GM12878 (cell line): ENCODE results near the gene OPCML. TPM values are rescaled to one million over a fixed set of nuclear protein-coding genes. Genes with fewer than 3 reads are reported as not detected.

Source experiments
- ATAC-seq: fragments of 200-7000 bp; cut with Tn5 transposase; 3 replicates; pipeline ENCODE4 v1.9.1; 2020; ENCODE audit warnings: mild to moderate bottlenecking, moderate library complexity
- BruUV-seq: library from RNA; stranded (reverse); fragments of 400-500 nt; replicated peaks from 2 replicates; lab custom pipeline; 2021; lab: Mats Ljungman, UMichigan
- CTCF ChIA-PET: fragments of 300-600 bp; sonication (Branson Sonifier 250); formaldehyde crosslinking; extraction: SDS; loops from one replicate; lab custom pipeline; 2021; ENCODE audit warnings: inconsistent platforms; lab: Yijun Ruan, JAX
- POLR2A ChIA-PET: fragments of 350-600 bp; formaldehyde crosslinking; extraction: SDS; loops from one replicate; lab custom pipeline; 2021; ENCODE audit warnings: inconsistent platforms; lab: Charles Lee
- RAD21 ChIA-PET: fragments of 300-600 bp; sonication (Branson Sonifier 250); formaldehyde crosslinking; loops from one replicate; lab custom pipeline; 2023; ENCODE audit warnings: antibody characterized with exemption; ENCODE audit not compliant: unreplicated experiment; lab: Charles Lee
- SMC1A ChIA-PET: fragments of 300-600 bp; sonication (Branson Sonifier 250); formaldehyde crosslinking; loops from one replicate; lab custom pipeline; 2023; ENCODE audit not compliant: unreplicated experiment, uncharacterized antibody; lab: Charles Lee
- DNase-seq: peaks from one replicate; pipeline ENCODE4 v3.0.0-alpha.2; 2011; ENCODE audit warnings: low read depth, low spot score
- FAIRE-seq: peaks from 3 replicates; lab custom pipeline; 2011; peaks lifted over from hg19 to GRCh38; lab: Jason Lieb, UNC
- H2AFZ ChIP-seq: 2 replicates; pipeline ENCODE4 v1.6.0; 2011; ENCODE audit warnings: low read depth, low read length, control low read depth; ENCODE audit not compliant: control insufficient read depth
- H3K27ac ChIP-seq: 2 replicates; pipeline ENCODE4 v1.5.1; 2011; ENCODE audit warnings: control low read depth; ENCODE audit not compliant: control insufficient read depth, insufficient read depth
- H3K27me3 ChIP-seq, 2 experiments: replicated peaks in 1 of 2; 2 replicates each; pipeline versions ENCODE4 v1.6.0 to v1.6.1; 2011; ENCODE audit warnings: low read length in 1 of 2; ENCODE audit not compliant: control insufficient read depth in 2 of 2, insufficient read depth in 2 of 2
- H3K36me3 ChIP-seq, 2 experiments: 2 replicates each; pipeline ENCODE4 v1.5.1; 2011; ENCODE audit warnings: low read length in 1 of 2; ENCODE audit not compliant: control insufficient read depth in 2 of 2, insufficient read depth in 2 of 2
- H3K4me1 ChIP-seq: 2 replicates; pipeline ENCODE4 v1.6.1; 2011; ENCODE audit warnings: mild to moderate bottlenecking, low read length, moderate library complexity, mixed read lengths; ENCODE audit not compliant: control insufficient read depth, insufficient read depth
- H3K4me2 ChIP-seq: 2 replicates; pipeline ENCODE4 v1.6.0; 2011; ENCODE audit warnings: control low read depth; ENCODE audit not compliant: control insufficient read depth, insufficient read depth
- H3K4me3 ChIP-seq: fragments of 200-600 bp; sonication (generic); 2 replicates; pipeline ENCODE4 v1.5.1; 2016
- H3K79me2 ChIP-seq: 2 replicates; pipeline ENCODE4 v1.6.0; 2011; ENCODE audit warnings: low read length; ENCODE audit not compliant: control insufficient read depth, insufficient read depth
- H3K9ac ChIP-seq: 2 replicates; pipeline ENCODE4 v1.8.0; 2011; ENCODE audit warnings: low read length, control low read depth, mixed read lengths; ENCODE audit not compliant: control insufficient read depth, insufficient read depth
- H3K9me3 ChIP-seq: replicated peaks from 3 replicates; pipeline ENCODE4 v1.5.1; 2011; ENCODE audit warnings: mild to moderate bottlenecking, low read length; ENCODE audit not compliant: control insufficient read depth, insufficient read depth
- H4K20me1 ChIP-seq: 2 replicates; pipeline ENCODE4 v1.6.0; 2011; ENCODE audit not compliant: control insufficient read depth, insufficient read depth
- BCLAF1 ChIP-seq: fragments of 450-650 bp; IDR thresholded peaks from 2 replicates; pipeline ENCODE4 v1.6.1; 2017; ENCODE audit warnings: antibody characterized with exemption, mild to moderate bottlenecking, moderate library complexity
- BHLHE40 ChIP-seq, 2 experiments: fragments of 450-650 bp in 1 of 2; IDR thresholded peaks; 2 replicates each; pipeline ENCODE4 v1.6.1; 2011 to 2017; ENCODE audit warnings: low read depth in 2 of 2, borderline replicate concordance in 1 of 2, improper control_type of control experiment in 1 of 2, low read length in 1 of 2, mild to moderate bottlenecking in 1 of 2
- ESRRA ChIP-seq: IDR thresholded peaks from 2 replicates; pipeline ENCODE4 v1.6.1; 2012; ENCODE audit warnings: mild to moderate bottlenecking, low read length, improper control_type of control experiment
- GATAD2B ChIP-seq: fragments of 450-650 bp; conservative IDR thresholded peaks from 2 replicates; pipeline ENCODE4 v1.6.1; 2017; ENCODE audit warnings: low read depth, mild to moderate bottlenecking, moderate library complexity
- HCFC1 ChIP-seq: fragments of 150-350 bp; IDR thresholded peaks from 2 replicates; pipeline ENCODE4 v1.6.1; 2014; ENCODE audit warnings: low read length
- HDAC2 ChIP-seq: fragments of 200-600 bp; sonication (generic); IDR thresholded peaks from 2 replicates; pipeline ENCODE4 v1.6.1; 2017
- JUNB ChIP-seq: IDR thresholded peaks from 2 replicates; pipeline ENCODE4 v1.6.1; 2016; ENCODE audit warnings: antibody characterized with exemption, mild to moderate bottlenecking
- KAT2A ChIP-seq: conservative IDR thresholded peaks from 2 replicates; pipeline ENCODE4 v1.6.1; 2011; ENCODE audit warnings: low read depth, low read length; ENCODE audit not compliant: control insufficient read depth
- MEF2B ChIP-seq: fragments of 450-650 bp; IDR thresholded peaks from 2 replicates; pipeline ENCODE4 v1.6.1; 2018; ENCODE audit warnings: mild to moderate bottlenecking, moderate library complexity; ENCODE audit not compliant: partially characterized antibody, poor library complexity, severe bottlenecking
- MTA2 ChIP-seq: fragments of 450-650 bp; IDR thresholded peaks from 2 replicates; pipeline ENCODE4 v1.6.1; 2016; ENCODE audit warnings: low read depth, mild to moderate bottlenecking, moderate library complexity
- RAD21 ChIP-seq: IDR thresholded peaks from 2 replicates; pipeline ENCODE4 v1.6.1; 2011; ENCODE audit warnings: mild to moderate bottlenecking, low read depth, low read length, moderate library complexity; ENCODE audit not compliant: insufficient read depth
- RBBP5 ChIP-seq: fragments of 200-600 bp; sonication (generic); conservative IDR thresholded peaks from 2 replicates; pipeline ENCODE4 v1.6.1; 2016
- SIX5 ChIP-seq: IDR thresholded peaks from 2 replicates; pipeline ENCODE4 v1.6.1; 2011; ENCODE audit warnings: mild to moderate bottlenecking, low read depth, low read length, moderate library complexity; ENCODE audit not compliant: severe bottlenecking
- SREBF2 ChIP-seq: IDR thresholded peaks from 2 replicates; pipeline ENCODE4 v1.6.1; 2012; ENCODE audit warnings: mild to moderate bottlenecking, low read length
- STAT3 ChIP-seq: IDR thresholded peaks from 2 replicates; pipeline ENCODE4 v1.6.1; 2011; ENCODE audit warnings: low read depth, low read length, improper control_type of control experiment
- SUPT20H ChIP-seq: IDR thresholded peaks from 2 replicates; pipeline ENCODE4 v1.6.1; 2011; ENCODE audit warnings: low read depth, mild to moderate bottlenecking, low read length, moderate library complexity, borderline replicate concordance; ENCODE audit not compliant: control insufficient read depth
- ZNF384 ChIP-seq: IDR thresholded peaks from 2 replicates; pipeline ENCODE4 v1.6.1; 2012; ENCODE audit warnings: low read depth, mild to moderate bottlenecking, low read length, improper control_type of control experiment, borderline replicate concordance
- ZZZ3 ChIP-seq: IDR thresholded peaks from 2 replicates; pipeline ENCODE4 v1.6.1; 2011; ENCODE audit warnings: low read depth; ENCODE audit not compliant: control insufficient read depth, insufficient read length
- WGBS: methylation state at CpG from one replicate; pipeline ENCODE4 v1.1.6; 2016; ENCODE audit warnings: low lambda C conversion rate; ENCODE audit not compliant: insufficient replicate concordance, insufficient coverage; ENCODE audit errors: missing lambda C conversion rate; 5-methylcytosine and 5-hydroxymethylcytosine counted together
- in situ Hi-C: fragments of 300-500 bp; cut with MboI; formaldehyde crosslinking; loops from 9 replicates; pipeline ENCODE4 v1.14.3; 2018; ENCODE audit warnings: mixed read lengths
- intact Hi-C: fragments of 100-400 bp; cut with micrococcal nuclease; formaldehyde crosslinking; loops from one replicate; pipeline ENCODE4 v1.14.2; 2022; ENCODE audit not compliant: unreplicated experiment
- polyA plus RNA-seq, 11 experiments: library from polyadenylated mRNA; depleted of rRNA in 4 of 11; unstranded in 6 of 11; stranded (reverse) in 5 of 11; fragments of >200 nt; fragmentation: Nextera tagmentation in 4 of 11; fragmentation: Illumina TruSeq in 1 of 11; extraction: Ambion mirVana in 4 of 11; extraction: Trizol in 1 of 11; gene quantifications; 1 replicate in 1 of 11; 2 replicates in 10 of 11; pipeline versions ENCODE4 v1.2.1 to v1.2.3, GENCODE V29; 2011 to 2016; ENCODE audit warnings: inconsistent platforms in 2 of 11, missing spikeins in 2 of 11, low read depth in 1 of 11
- total RNA-seq, 4 experiments: library from RNA; depleted of rRNA in 3 of 4; stranded (reverse); fragments of >200 nt in 3 of 4; fragmentation: Illumina TruSeq in 1 of 4; extraction: Trizol in 1 of 4; gene quantifications; 2 replicates each; pipeline versions ENCODE4 v1.2.1 to v1.2.3, GENCODE V29; 2013 to 2021
- TF ChIP-seq, protein P1 (sequence below): IDR thresholded peaks from 2 replicates; pipeline ENCODE4 v1.6.1; 2012; ENCODE audit warnings: low read length, inconsistent platforms
- TF ChIP-seq, protein P2 (sequence below): fragments of 450-650 bp; conservative IDR thresholded peaks from 2 replicates; pipeline ENCODE4 v1.6.1; 2017; ENCODE audit warnings: mild to moderate bottlenecking, moderate library complexity

The OPCML gene
- total and polyA plus RNA-seq, 10 of the 15 experiments (the other 5 are each of a cell fraction or from before 2014, with no cell fraction given): 0.84 TPM; not detected in 9

DNA sequence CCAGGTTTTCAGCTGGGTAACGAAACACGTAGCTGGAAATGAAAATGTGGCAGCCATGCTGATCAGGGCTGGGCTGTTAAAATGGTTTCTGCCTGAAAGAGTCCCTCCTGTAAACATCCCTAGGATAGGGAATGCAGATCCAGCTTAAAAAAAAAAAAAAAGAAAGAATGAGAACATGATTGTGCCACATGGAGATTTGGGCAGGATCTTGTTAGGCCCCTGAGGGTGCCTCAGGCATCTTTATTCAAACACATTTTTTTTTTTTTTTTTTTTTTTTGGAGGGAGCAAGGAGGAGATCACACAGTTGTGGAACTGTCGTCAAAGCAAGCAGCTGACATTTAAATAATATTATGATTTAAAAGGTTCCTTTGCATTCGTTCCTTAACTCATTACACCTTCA, 900.3 kb downstream of the OPCML start:
- no peaks in the 10 kb centered on the region for H3K79me2 ChIP-seq
- DNase-seq: no peak
- BruUV-seq: no TSS peak
- RAD21 ChIA-PET: no interaction called here
- TF ChIP-seq KAT2A: no peak
- no peak for TF ChIP-seq JUNB
- no peak for TF ChIP-seq ZNF384
- no peak for TF ChIP-seq HCFC1
- no peak for TF ChIP-seq GATAD2B
- TF ChIP-seq, protein P1, sequence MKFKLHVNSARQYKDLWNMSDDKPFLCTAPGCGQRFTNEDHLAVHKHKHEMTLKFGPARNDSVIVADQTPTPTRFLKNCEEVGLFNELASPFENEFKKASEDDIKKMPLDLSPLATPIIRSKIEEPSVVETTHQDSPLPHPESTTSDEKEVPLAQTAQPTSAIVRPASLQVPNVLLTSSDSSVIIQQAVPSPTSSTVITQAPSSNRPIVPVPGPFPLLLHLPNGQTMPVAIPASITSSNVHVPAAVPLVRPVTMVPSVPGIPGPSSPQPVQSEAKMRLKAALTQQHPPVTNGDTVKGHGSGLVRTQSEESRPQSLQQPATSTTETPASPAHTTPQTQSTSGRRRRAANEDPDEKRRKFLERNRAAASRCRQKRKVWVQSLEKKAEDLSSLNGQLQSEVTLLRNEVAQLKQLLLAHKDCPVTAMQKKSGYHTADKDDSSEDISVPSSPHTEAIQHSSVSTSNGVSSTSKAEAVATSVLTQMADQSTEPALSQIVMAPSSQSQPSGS: no peak
- no peak for TF ChIP-seq ZZZ3
- TF ChIP-seq SUPT20H: no peak
- TF ChIP-seq ESRRA: no peak
- TF ChIP-seq, protein P2, sequence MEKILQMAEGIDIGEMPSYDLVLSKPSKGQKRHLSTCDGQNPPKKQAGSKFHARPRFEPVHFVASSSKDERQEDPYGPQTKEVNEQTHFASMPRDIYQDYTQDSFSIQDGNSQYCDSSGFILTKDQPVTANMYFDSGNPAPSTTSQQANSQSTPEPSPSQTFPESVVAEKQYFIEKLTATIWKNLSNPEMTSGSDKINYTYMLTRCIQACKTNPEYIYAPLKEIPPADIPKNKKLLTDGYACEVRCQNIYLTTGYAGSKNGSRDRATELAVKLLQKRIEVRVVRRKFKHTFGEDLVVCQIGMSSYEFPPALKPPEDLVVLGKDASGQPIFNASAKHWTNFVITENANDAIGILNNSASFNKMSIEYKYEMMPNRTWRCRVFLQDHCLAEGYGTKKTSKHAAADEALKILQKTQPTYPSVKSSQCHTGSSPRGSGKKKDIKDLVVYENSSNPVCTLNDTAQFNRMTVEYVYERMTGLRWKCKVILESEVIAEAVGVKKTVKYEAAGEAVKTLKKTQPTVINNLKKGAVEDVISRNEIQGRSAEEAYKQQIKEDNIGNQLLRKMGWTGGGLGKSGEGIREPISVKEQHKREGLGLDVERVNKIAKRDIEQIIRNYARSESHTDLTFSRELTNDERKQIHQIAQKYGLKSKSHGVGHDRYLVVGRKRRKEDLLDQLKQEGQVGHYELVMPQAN: no peak
- TF ChIP-seq RAD21: no peak
- TF ChIP-seq BCLAF1: no peak
- TF ChIP-seq BHLHE40 (IDR thresholded peaks at IDR 0.05; ENCODE audit: borderline replicate concordance in 1 of 2, low read depth in 2 of 2, low read length in 1 of 2): no peak
- TF ChIP-seq HDAC2: no peak
- no peak for TF ChIP-seq SIX5
- TF ChIP-seq MTA2: no peak
- no peak for TF ChIP-seq SREBF2
- no peak for TF ChIP-seq MEF2B
- no peak for TF ChIP-seq STAT3
- no peak for TF ChIP-seq RBBP5
- no peak for ATAC-seq
- SMC1A ChIA-PET: no interaction called here
- H3K9me3 ChIP-seq: no peaks in the 10 kb centered on the region
- POLR2A ChIA-PET: interaction anchor here (0.5 kb wide), 1 partner anchor 36 kb away, joined by 3 read pairs; no protein-coding TSS in a partner anchor
- H3K27me3 ChIP-seq: no peaks in the 10 kb centered on the region
- 43% methylated on average over 4 of the region's 4 CpGs for WGBS
- CTCF ChIA-PET: interaction anchor here (0.7 kb wide), 1 partner anchor 136 kb away, joined by 3 read pairs; no protein-coding TSS in a partner anchor
- no peak overlapping the region for H3K27ac ChIP-seq
- H2AFZ ChIP-seq: no peak overlapping the region
- no peak for FAIRE-seq
- H3K4me3 ChIP-seq: no peak overlapping the region
- H3K4me1 ChIP-seq: no peaks in the 10 kb centered on the region
- no peak overlapping the region for H3K9ac ChIP-seq
- in situ Hi-C loops: no loop called here
- H4K20me1 ChIP-seq: no peaks in the 10 kb centered on the region
- H3K4me2 ChIP-seq: no peak overlapping the region
- H3K36me3 ChIP-seq: no peaks in the 10 kb centered on the region
- intact Hi-C loops: no loop called here
